ENCODE results near the gene ZNF518B. TPM values are rescaled to one million over a fixed set of nuclear protein-coding genes. Genes with fewer than 3 reads are reported as not detected.

Gene ZNF518B
- total and polyA plus RNA-seq, 9 of the 15 experiments (the other 6 are each of a cell fraction or from before 2014, with no cell fraction given) = 13.1 to 48.9 (median 37.5) TPM

- TF ChIP-seq, protein P1, sequence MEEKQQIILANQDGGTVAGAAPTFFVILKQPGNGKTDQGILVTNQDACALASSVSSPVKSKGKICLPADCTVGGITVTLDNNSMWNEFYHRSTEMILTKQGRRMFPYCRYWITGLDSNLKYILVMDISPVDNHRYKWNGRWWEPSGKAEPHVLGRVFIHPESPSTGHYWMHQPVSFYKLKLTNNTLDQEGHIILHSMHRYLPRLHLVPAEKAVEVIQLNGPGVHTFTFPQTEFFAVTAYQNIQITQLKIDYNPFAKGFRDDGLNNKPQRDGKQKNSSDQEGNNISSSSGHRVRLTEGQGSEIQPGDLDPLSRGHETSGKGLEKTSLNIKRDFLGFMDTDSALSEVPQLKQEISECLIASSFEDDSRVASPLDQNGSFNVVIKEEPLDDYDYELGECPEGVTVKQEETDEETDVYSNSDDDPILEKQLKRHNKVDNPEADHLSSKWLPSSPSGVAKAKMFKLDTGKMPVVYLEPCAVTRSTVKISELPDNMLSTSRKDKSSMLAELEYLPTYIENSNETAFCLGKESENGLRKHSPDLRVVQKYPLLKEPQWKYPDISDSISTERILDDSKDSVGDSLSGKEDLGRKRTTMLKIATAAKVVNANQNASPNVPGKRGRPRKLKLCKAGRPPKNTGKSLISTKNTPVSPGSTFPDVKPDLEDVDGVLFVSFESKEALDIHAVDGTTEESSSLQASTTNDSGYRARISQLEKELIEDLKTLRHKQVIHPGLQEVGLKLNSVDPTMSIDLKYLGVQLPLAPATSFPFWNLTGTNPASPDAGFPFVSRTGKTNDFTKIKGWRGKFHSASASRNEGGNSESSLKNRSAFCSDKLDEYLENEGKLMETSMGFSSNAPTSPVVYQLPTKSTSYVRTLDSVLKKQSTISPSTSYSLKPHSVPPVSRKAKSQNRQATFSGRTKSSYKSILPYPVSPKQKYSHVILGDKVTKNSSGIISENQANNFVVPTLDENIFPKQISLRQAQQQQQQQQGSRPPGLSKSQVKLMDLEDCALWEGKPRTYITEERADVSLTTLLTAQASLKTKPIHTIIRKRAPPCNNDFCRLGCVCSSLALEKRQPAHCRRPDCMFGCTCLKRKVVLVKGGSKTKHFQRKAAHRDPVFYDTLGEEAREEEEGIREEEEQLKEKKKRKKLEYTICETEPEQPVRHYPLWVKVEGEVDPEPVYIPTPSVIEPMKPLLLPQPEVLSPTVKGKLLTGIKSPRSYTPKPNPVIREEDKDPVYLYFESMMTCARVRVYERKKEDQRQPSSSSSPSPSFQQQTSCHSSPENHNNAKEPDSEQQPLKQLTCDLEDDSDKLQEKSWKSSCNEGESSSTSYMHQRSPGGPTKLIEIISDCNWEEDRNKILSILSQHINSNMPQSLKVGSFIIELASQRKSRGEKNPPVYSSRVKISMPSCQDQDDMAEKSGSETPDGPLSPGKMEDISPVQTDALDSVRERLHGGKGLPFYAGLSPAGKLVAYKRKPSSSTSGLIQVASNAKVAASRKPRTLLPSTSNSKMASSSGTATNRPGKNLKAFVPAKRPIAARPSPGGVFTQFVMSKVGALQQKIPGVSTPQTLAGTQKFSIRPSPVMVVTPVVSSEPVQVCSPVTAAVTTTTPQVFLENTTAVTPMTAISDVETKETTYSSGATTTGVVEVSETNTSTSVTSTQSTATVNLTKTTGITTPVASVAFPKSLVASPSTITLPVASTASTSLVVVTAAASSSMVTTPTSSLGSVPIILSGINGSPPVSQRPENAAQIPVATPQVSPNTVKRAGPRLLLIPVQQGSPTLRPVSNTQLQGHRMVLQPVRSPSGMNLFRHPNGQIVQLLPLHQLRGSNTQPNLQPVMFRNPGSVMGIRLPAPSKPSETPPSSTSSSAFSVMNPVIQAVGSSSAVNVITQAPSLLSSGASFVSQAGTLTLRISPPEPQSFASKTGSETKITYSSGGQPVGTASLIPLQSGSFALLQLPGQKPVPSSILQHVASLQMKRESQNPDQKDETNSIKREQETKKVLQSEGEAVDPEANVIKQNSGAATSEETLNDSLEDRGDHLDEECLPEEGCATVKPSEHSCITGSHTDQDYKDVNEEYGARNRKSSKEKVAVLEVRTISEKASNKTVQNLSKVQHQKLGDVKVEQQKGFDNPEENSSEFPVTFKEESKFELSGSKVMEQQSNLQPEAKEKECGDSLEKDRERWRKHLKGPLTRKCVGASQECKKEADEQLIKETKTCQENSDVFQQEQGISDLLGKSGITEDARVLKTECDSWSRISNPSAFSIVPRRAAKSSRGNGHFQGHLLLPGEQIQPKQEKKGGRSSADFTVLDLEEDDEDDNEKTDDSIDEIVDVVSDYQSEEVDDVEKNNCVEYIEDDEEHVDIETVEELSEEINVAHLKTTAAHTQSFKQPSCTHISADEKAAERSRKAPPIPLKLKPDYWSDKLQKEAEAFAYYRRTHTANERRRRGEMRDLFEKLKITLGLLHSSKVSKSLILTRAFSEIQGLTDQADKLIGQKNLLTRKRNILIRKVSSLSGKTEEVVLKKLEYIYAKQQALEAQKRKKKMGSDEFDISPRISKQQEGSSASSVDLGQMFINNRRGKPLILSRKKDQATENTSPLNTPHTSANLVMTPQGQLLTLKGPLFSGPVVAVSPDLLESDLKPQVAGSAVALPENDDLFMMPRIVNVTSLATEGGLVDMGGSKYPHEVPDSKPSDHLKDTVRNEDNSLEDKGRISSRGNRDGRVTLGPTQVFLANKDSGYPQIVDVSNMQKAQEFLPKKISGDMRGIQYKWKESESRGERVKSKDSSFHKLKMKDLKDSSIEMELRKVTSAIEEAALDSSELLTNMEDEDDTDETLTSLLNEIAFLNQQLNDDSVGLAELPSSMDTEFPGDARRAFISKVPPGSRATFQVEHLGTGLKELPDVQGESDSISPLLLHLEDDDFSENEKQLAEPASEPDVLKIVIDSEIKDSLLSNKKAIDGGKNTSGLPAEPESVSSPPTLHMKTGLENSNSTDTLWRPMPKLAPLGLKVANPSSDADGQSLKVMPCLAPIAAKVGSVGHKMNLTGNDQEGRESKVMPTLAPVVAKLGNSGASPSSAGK (IDR thresholded peaks at IDR 0.05) = no peak
- TF ChIP-seq ZNF445 (CRISPR knock-in tag; IDR thresholded peaks at IDR 0.05; ENCODE audit: low read depth) (no peak), POLR3G (IDR thresholded peaks at IDR 0.05; ENCODE audit: extremely low read depth, insufficient read length, insufficient replicate concordance) (no peak), DPF2 (IDR thresholded peaks at IDR 0.05) (no peak), RHOXF2B (CRISPR knock-in tag; conservative IDR thresholded peaks at IDR 0.05) (no peak), ZBED1 (IDR thresholded peaks at IDR 0.05) (no peak)
Observed at GRCh38 chr4:10455133-10455532, 2.1 kb downstream of the ZNF518B start (continued).

Data from K562 (cell line).